HepG2 (cell line): ENCODE results near the gene HARBI1. TPM values are rescaled to one million over a fixed set of nuclear protein-coding genes. Genes with fewer than 3 reads are reported as not detected.
A peak's percentile ranks its signal among the peaks of the same experiment; 100 is the strongest.

Experiments
- AHR ChIP-seq: IDR thresholded peaks from 2 replicates; pipeline ENCODE4 v1.6.1; 2018; ENCODE audit warnings: missing genetic modification reagents, missing compliant biosample characterization
- CBX1 ChIP-seq: IDR thresholded peaks from one replicate; pipeline ENCODE4 v1.6.1; 2016; ENCODE audit warnings: antibody characterized with exemption, low read depth
- CREM ChIP-seq, 2 experiments: sonication (generic) in 1 of 2; formaldehyde crosslinking in 1 of 2; IDR thresholded peaks; 2 replicates each; pipeline versions ENCODE4 v1.4.0 to v1.6.1; 2016 to 2020; ENCODE audit warnings: antibody characterized with exemption in 1 of 2, mild to moderate bottlenecking in 1 of 2, missing genetic modification reagents in 1 of 2
- MAZ ChIP-seq, 2 experiments: sonication (generic) in 1 of 2; formaldehyde crosslinking in 1 of 2; IDR thresholded peaks; 2 replicates each; pipeline versions ENCODE4 v1.5.0 to v1.6.1; 2012 to 2020; ENCODE audit warnings: low read depth in 2 of 2, mild to moderate bottlenecking in 2 of 2, borderline replicate concordance in 1 of 2, improper control_type of control experiment in 1 of 2, low read length in 1 of 2, missing genetic modification reagents in 1 of 2, moderate library complexity in 1 of 2
- MED8 ChIP-seq: sonication (generic); formaldehyde crosslinking; IDR thresholded peaks from 2 replicates; pipeline ENCODE4 v1.8.1; 2023; ENCODE audit warnings: mild to moderate bottlenecking, missing genetic modification reagents; ENCODE audit not compliant: insufficient replicate concordance
- NCOA5 ChIP-seq: sonication (generic); formaldehyde crosslinking; IDR thresholded peaks from 2 replicates; pipeline ENCODE4 v1.4.0; 2020; ENCODE audit warnings: missing genetic modification reagents
- PAF1 ChIP-seq: IDR thresholded peaks from 2 replicates; pipeline ENCODE4 v1.6.1; 2016; ENCODE audit warnings: missing genetic modification reagents, missing compliant biosample characterization
- REPIN1 ChIP-seq: sonication (generic); formaldehyde crosslinking; IDR thresholded peaks from 2 replicates; pipeline ENCODE4 v1.8.0; 2022; ENCODE audit warnings: missing genetic modification reagents, low read depth, mild to moderate bottlenecking, borderline replicate concordance
- REXO4 ChIP-seq: sonication (generic); formaldehyde crosslinking; IDR thresholded peaks from 2 replicates; pipeline ENCODE4 v1.8.0; 2022; ENCODE audit warnings: missing genetic modification reagents, mild to moderate bottlenecking, borderline replicate concordance
- RFX5 ChIP-seq: IDR thresholded peaks from 2 replicates; pipeline ENCODE4 v1.6.1; 2011; ENCODE audit warnings: low read depth, low read length, improper control_type of control experiment
- TBP ChIP-seq: sonication (generic); formaldehyde crosslinking; IDR thresholded peaks from 2 replicates; pipeline ENCODE4 v1.5.0; 2020; ENCODE audit warnings: missing genetic modification reagents
- ZSCAN30 ChIP-seq: sonication (generic); formaldehyde crosslinking; IDR thresholded peaks from 2 replicates; pipeline ENCODE4 v1.5.0; 2020; ENCODE audit warnings: mild to moderate bottlenecking, missing genetic modification reagents
- polyA plus RNA-seq, 8 experiments: library from polyadenylated mRNA; depleted of rRNA in 3 of 8; stranded (reverse) in 7 of 8; unstranded in 1 of 8; fragments of >200 nt; fragmentation: Illumina TruSeq in 4 of 8; extraction: Trizol in 4 of 8; gene quantifications; 2 replicates each; pipeline versions ENCODE4 v1.2.1 to v1.2.3, GENCODE V29; 2011 to 2016; ENCODE audit warnings: low read depth in 4 of 8, missing spikeins in 1 of 8, mixed read lengths in 1 of 8; ENCODE audit not compliant: insufficient read depth in 1 of 8
- total RNA-seq, 5 experiments: library from RNA; depleted of rRNA; stranded (reverse); fragments of >200 nt; fragmentation: Illumina TruSeq; extraction: Trizol; gene quantifications; 2 replicates each; pipeline ENCODE4 v1.2.3, GENCODE V29; 2016; ENCODE audit warnings: low read depth in 1 of 5
- TF ChIP-seq, protein P1 (sequence below): sonication (generic); formaldehyde crosslinking; IDR thresholded peaks from 2 replicates; pipeline ENCODE4 v1.4.0; 2020; ENCODE audit warnings: missing genetic modification reagents
- TF ChIP-seq, protein P2 (sequence below): IDR thresholded peaks from 2 replicates; pipeline ENCODE4 v1.6.1; 2016; ENCODE audit warnings: missing genetic modification reagents, missing compliant biosample characterization
- TF ChIP-seq, protein P3 (sequence below): sonication (generic); formaldehyde crosslinking; conservative IDR thresholded peaks from 2 replicates; pipeline ENCODE4 v1.4.0; 2020; ENCODE audit warnings: missing genetic modification reagents
- TF ChIP-seq, protein P4 (sequence below), 2 experiments: fragments of 450-650 bp in 1 of 2; sonication (generic) in 1 of 2; formaldehyde crosslinking; IDR thresholded peaks; 2 replicates each; pipeline versions ENCODE4 v1.5.0 to v1.8.0; 2020 to 2022; ENCODE audit warnings: mild to moderate bottlenecking in 1 of 2, missing genetic modification reagents in 1 of 2

HARBI1 gene
- total and polyA plus RNA-seq, 2 of the 13 experiments (the other 11 are each of a cell fraction or from before 2014, with no cell fraction given): 2.5 to 4.8 TPM

DNA sequence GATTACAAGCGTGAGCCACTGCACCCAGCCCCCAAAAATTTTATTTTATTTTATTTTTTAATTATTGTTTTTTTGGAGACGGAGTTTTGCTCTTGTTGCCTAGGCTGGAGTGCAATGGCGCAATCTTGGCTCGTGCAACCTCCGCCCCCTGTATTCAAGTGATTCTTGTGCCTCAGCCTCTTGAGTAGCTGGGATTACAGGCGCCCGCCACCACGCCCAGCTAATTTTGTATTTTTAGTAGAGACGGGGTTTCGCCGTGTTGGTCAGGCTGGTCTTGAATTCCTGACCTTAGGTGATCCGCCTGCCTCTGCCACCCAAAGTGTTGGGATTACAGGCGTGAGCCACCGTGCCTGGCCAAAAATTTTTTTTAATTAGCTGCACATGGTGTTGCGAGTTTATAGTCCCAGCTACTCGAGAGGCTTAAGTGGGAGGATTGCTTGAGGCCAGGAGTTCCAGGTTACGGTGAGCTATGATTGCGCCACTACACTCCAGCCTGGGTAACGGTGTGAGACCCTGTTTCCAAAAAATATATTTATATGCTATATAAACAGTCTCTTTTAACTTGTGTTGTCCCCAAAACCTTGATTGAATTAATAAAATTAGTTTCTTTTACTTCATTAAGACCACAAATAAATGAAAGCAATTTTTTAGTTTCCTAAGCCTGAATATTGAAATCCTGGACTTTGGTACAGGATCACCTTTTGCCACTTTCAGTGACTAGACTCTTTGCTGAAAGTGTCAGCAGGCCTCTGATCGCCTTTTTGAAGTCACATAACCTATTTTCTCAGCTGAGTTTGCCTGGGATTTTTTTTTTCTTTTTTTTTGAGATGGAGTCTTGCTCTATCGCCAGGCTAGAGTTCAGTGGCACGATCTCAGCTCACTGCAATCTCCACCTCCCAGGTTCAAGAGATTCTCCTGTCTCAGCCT is 16.5 kb upstream of the HARBI1 start (continued):
- TF ChIP-seq RFX5: no peak
- no peak for TF ChIP-seq AHR
- no peak for TF ChIP-seq MED8 (CRISPR knock-in tag)
- TF ChIP-seq, protein P1, sequence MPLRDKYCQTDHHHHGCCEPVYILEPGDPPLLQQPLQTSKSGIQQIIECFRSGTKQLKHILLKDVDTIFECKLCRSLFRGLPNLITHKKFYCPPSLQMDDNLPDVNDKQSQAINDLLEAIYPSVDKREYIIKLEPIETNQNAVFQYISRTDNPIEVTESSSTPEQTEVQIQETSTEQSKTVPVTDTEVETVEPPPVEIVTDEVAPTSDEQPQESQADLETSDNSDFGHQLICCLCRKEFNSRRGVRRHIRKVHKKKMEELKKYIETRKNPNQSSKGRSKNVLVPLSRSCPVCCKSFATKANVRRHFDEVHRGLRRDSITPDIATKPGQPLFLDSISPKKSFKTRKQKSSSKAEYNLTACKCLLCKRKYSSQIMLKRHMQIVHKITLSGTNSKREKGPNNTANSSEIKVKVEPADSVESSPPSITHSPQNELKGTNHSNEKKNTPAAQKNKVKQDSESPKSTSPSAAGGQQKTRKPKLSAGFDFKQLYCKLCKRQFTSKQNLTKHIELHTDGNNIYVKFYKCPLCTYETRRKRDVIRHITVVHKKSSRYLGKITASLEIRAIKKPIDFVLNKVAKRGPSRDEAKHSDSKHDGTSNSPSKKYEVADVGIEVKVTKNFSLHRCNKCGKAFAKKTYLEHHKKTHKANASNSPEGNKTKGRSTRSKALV (CRISPR knock-in tag): no peak
- no peak for TF ChIP-seq PAF1 (CRISPR knock-in tag)
- TF ChIP-seq REXO4: no peak
- TF ChIP-seq REPIN1 (CRISPR knock-in tag): no peak
- TF ChIP-seq CREM (IDR thresholded peaks at IDR 0.05): peak; percentile 44; the same call in 1 of the 2 replicates
- no peak for TF ChIP-seq CREM (CRISPR knock-in tag; IDR thresholded peaks at IDR 0.05)
- TF ChIP-seq, protein P2, sequence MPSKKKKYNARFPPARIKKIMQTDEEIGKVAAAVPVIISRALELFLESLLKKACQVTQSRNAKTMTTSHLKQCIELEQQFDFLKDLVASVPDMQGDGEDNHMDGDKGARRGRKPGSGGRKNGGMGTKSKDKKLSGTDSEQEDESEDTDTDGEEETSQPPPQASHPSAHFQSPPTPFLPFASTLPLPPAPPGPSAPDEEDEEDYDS (CRISPR knock-in tag): no peak
- TF ChIP-seq, protein P3, sequence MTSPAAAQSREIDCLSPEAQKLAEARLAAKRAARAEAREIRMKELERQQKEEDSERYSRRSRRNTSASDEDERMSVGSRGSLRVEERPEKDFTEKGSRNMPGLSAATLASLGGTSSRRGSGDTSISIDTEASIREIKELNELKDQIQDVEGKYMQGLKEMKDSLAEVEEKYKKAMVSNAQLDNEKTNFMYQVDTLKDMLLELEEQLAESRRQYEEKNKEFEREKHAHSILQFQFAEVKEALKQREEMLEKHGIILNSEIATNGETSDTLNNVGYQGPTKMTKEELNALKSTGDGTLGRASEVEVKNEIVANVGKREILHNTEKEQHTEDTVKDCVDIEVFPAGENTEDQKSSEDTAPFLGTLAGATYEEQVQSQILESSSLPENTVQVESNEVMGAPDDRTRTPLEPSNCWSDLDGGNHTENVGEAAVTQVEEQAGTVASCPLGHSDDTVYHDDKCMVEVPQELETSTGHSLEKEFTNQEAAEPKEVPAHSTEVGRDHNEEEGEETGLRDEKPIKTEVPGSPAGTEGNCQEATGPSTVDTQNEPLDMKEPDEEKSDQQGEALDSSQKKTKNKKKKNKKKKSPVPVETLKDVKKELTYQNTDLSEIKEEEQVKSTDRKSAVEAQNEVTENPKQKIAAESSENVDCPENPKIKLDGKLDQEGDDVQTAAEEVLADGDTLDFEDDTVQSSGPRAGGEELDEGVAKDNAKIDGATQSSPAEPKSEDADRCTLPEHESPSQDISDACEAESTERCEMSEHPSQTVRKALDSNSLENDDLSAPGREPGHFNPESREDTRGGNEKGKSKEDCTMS (CRISPR knock-in tag): no peak
- no peak for TF ChIP-seq TBP (CRISPR knock-in tag)
- TF ChIP-seq NCOA5 (CRISPR knock-in tag): no peak
- TF ChIP-seq ZSCAN30: no peak
- TF ChIP-seq CBX1: no peak
- TF ChIP-seq, protein P4, sequence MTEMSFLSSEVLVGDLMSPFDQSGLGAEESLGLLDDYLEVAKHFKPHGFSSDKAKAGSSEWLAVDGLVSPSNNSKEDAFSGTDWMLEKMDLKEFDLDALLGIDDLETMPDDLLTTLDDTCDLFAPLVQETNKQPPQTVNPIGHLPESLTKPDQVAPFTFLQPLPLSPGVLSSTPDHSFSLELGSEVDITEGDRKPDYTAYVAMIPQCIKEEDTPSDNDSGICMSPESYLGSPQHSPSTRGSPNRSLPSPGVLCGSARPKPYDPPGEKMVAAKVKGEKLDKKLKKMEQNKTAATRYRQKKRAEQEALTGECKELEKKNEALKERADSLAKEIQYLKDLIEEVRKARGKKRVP (CRISPR knock-in tag; IDR thresholded peaks at IDR 0.05): no peak
- no peak for TF ChIP-seq MAZ (IDR thresholded peaks at IDR 0.05; ENCODE audit: borderline replicate concordance, low read depth, low read length)
- TF ChIP-seq MAZ (CRISPR knock-in tag; IDR thresholded peaks at IDR 0.05; ENCODE audit: low read depth): no peak
